Peyer's patch (tissue), 4 donors: ENCODE data around the gene SYCE1L. TPM values are rescaled to one million over a fixed set of nuclear protein-coding genes. Genes with fewer than 3 reads are reported as not detected.
A peak's percentile ranks its signal among the peaks of the same experiment; 100 is the strongest.
"Not testable (repeated sequence)": the region's sequence is repeated elsewhere in the genome, so short reads cannot be mapped to it uniquely, and the experiment has no call there.

Experiments used
- DNase-seq, 3 donors: peaks; one replicate each; pipeline ENCODE4 v3.0.0-alpha.2; 2017 to 2019
- H3K27ac ChIP-seq, 4 donors: fragments of 200-600 bp; sonication (generic); one replicate each; pipeline ENCODE4 v1.5.1; 2016 to 2019
- H3K27me3 ChIP-seq, 2 donors: fragments of 200-600 bp; sonication (generic); one replicate each; pipeline ENCODE4 v1.5.1; 2019
- H3K36me3 ChIP-seq, 3 donors: fragments of 200-600 bp; sonication (generic); one replicate each; pipeline ENCODE4 v1.5.1; 2016 to 2019
- H3K4me1 ChIP-seq, 4 donors: fragments of 200-600 bp; sonication (generic); one replicate each; pipeline ENCODE4 v1.5.1; 2016 to 2019
- H3K4me3 ChIP-seq, 4 donors: fragments of 200-600 bp; sonication (generic); 1 replicate in 3 of 4; 2 replicates in 1 of 4; pipeline ENCODE4 v1.5.1; 2016 to 2019; ENCODE audit warnings: mild to moderate bottlenecking in 1 of 4
- H3K9me3 ChIP-seq, 4 donors: fragments of 200-600 bp; sonication (generic); one replicate each; pipeline ENCODE4 v1.5.1; 2016 to 2019; ENCODE audit warnings: mild to moderate bottlenecking in 1 of 4
- POLR2A ChIP-seq, 2 donors: fragments of 450-650 bp; IDR thresholded peaks; one replicate each; pipeline ENCODE4 v1.5.1; 2017; ENCODE audit warnings: antibody characterized with exemption in 2 of 2, mild to moderate bottlenecking in 2 of 2, moderate library complexity in 2 of 2
- total RNA-seq, 4 donors: library from RNA; depleted of rRNA; stranded (reverse); fragments of >200 nt; gene quantifications; one replicate each; pipeline ENCODE4 v1.1.0, GENCODE V29; 2016
- TF ChIP-seq, protein P1 (sequence below), 6 experiments: fragments of 450-650 bp in 4 of 6; fragments of 200-600 bp in 2 of 6; sonication (generic) in 1 of 6; IDR thresholded peaks; one replicate each; pipeline ENCODE4 v1.5.1; 2017 to 2019; ENCODE audit warnings: antibody characterized with exemption in 6 of 6, mild to moderate bottlenecking in 3 of 6, moderate library complexity in 1 of 6

The SYCE1L gene
- total RNA-seq, 4 donors from 2014 or later: 1.9 TPM; not detected in 3

DNA sequence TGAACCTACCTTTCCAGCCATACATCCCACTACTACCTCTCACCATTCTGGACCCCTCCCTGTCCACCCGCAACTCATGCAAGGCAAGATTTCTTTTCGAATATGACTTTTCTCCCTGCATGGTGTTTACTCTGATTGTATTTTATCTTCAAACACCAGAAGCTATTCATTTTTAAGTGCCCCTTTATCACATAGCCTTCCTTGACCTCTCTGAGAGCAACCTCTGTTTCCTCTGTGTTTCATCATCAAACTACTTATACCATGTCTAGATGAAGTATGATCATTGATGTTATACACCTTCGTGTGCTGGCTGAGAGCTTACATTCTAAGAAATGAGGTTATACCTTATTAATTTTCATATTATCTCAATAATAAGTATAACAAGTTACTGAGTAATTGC is 31.8 kb downstream of the SYCE1L start:
- no peak for TF ChIP-seq POLR2A (IDR thresholded peaks at IDR 0.05)
- TF ChIP-seq, protein P1, sequence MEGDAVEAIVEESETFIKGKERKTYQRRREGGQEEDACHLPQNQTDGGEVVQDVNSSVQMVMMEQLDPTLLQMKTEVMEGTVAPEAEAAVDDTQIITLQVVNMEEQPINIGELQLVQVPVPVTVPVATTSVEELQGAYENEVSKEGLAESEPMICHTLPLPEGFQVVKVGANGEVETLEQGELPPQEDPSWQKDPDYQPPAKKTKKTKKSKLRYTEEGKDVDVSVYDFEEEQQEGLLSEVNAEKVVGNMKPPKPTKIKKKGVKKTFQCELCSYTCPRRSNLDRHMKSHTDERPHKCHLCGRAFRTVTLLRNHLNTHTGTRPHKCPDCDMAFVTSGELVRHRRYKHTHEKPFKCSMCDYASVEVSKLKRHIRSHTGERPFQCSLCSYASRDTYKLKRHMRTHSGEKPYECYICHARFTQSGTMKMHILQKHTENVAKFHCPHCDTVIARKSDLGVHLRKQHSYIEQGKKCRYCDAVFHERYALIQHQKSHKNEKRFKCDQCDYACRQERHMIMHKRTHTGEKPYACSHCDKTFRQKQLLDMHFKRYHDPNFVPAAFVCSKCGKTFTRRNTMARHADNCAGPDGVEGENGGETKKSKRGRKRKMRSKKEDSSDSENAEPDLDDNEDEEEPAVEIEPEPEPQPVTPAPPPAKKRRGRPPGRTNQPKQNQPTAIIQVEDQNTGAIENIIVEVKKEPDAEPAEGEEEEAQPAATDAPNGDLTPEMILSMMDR (IDR thresholded peaks at IDR 0.05): no peak
- Histone ChIP-seq H3K9me3 (no peaks in the 10 kb centered on the region), H3K4me1 (no peaks in the 10 kb centered on the region)

DNA sequence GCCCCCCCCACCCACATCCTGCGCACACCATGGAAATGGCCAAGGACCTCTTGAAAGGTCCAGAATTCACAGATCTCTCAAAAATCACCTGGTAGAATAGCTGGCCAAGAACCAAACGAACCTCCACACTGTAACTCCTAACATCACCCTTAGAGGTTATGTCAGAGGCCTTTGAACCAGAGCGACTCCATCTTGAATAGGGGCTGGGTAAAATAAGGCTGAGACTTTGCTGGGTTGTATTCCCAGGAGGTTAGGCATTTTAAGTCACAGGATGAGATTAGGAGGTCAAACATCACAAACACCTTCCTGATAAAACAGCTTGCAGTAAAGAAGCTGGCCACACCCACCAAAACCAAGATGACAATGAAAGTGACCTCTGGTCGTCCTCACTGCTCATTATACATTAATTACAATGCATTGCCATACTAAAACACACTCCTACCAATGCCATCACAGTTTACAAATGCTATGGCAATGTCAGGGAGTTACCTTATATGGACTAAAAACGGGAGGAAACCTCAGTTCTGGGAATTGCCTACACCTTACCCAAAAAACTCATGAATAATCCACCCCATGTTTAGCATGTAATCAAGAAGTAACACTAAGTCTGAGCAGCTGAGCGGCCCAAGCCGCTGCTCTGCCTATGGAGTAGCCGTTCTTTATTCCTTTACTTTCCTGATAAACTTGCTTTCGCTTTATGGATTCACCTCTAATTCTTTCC is 34.8 kb downstream of the SYCE1L start:
- H3K9me3 ChIP-seq: no peaks in the 10 kb centered on the region
- no peak for TF ChIP-seq POLR2A (IDR thresholded peaks at IDR 0.05)
- TF ChIP-seq, protein P1 (IDR thresholded peaks at IDR 0.05): no peak
- H3K4me1 ChIP-seq: no peaks in the 10 kb centered on the region
- no peaks in the 10 kb centered on the region for H3K27me3 ChIP-seq
- no peak overlapping the region for H3K4me3 ChIP-seq
- no peak for DNase-seq
- no peak overlapping the region for H3K27ac ChIP-seq
- H3K36me3 ChIP-seq: no peaks in the 10 kb centered on the region

More for the DNA sequence above, 31.8 kb downstream of the SYCE1L start:
- Histone ChIP-seq H3K27me3 (no peaks in the 10 kb centered on the region), H3K36me3 (no peaks in the 10 kb centered on the region), H3K27ac (no peak overlapping the region), H3K4me3 (no peak overlapping the region)
- DNase-seq: no peak

DNA sequence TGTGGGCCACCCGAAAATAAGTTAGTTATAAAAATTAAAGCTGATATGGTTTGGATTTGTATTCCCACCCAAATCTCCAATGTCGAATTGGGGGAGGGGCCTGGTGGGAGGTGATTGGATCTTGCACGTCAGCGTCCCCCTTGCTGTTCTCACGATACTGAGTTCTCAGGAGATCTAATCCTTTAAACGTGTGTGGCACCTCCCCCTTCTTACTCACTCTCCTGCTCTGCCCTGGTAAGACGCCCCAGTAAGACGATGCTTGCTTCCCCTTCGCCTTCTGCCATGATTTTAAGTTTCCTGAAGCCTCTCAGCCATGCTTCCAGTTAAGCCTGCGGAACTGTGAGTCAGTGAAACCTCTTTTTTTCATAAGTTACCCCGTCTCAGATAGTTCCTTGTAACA is 35.4 kb downstream of the SYCE1L start:
- no peaks in the 10 kb centered on the region for H3K36me3 ChIP-seq
- no peak overlapping the region for H3K27ac ChIP-seq
- DNase-seq: no peak
- no peak overlapping the region for H3K4me3 ChIP-seq
- no peaks in the 10 kb centered on the region for H3K27me3 ChIP-seq
- no peaks in the 10 kb centered on the region for H3K9me3 ChIP-seq
- no peaks in the 10 kb centered on the region for H3K4me1 ChIP-seq
- TF ChIP-seq, protein P1 (IDR thresholded peaks at IDR 0.05): no peak
- no peak for TF ChIP-seq POLR2A (IDR thresholded peaks at IDR 0.05)

DNA sequence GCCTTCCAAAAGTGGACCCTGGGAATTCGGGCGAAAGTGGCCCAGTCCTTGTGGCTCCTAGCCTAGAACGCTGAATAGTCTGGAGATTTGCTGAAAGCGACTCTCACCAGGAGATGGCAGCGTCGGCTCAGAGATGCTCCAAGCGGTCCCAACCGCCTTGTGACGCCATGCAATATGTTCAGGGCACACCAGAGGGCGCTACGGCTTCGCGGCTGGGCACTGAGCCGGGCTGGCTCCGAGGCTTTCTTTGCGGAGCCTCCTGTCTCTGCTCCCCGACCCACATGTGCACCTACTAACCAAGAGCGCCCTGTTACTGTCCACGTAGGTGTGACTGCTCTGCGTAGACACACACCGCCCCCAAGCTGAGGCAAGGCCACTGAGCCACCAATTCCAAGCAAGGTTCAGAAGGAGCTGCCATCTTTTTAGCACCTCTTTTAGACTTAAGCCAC is 36.9 kb downstream of the SYCE1L start:
- TF ChIP-seq POLR2A (IDR thresholded peaks at IDR 0.05): no peak
- TF ChIP-seq, protein P1 (IDR thresholded peaks at IDR 0.05): peak; percentile 78 to 99 (median 98)
- no peak overlapping the region for H3K4me3 ChIP-seq
- no peaks in the 10 kb centered on the region for H3K36me3 ChIP-seq
- DNase-seq: peak; percentile 69 to 93 (median 89)
- H3K9me3 ChIP-seq: no peaks in the 10 kb centered on the region
- no peaks in the 10 kb centered on the region for H3K27me3 ChIP-seq
- H3K27ac ChIP-seq: no peak overlapping the region
- H3K4me1 ChIP-seq: no peaks in the 10 kb centered on the region

DNA sequence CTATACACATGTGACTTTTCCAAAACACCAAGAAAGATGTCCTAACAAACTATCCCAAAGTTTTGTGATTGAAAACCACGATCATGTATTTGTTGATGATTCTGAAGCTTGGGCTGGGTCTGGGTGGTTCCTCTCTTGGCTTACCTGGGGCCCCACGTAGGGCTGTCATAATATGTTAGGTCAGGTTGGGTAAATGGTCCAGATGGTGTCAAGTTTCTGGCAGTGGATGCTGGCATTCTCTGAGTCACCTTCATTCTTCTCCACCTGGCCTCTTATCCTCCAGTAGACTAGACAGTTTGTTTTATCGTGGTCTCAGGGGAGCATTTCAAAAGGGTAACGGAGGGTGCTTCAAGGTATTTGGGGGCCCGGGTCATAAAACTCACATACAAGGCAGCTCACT is 39.4 kb downstream of the SYCE1L start:
- Histone ChIP-seq H3K4me1 (no peaks in the 10 kb centered on the region), H3K27me3 (no peaks in the 10 kb centered on the region), H3K4me3 (no peak overlapping the region), H3K9me3 (no peaks in the 10 kb centered on the region), H3K36me3 (no peaks in the 10 kb centered on the region), H3K27ac (no peak overlapping the region)
- TF ChIP-seq, protein P1 (IDR thresholded peaks at IDR 0.05): no peak
- TF ChIP-seq POLR2A (IDR thresholded peaks at IDR 0.05): no peak
- DNase-seq: no peak

DNA sequence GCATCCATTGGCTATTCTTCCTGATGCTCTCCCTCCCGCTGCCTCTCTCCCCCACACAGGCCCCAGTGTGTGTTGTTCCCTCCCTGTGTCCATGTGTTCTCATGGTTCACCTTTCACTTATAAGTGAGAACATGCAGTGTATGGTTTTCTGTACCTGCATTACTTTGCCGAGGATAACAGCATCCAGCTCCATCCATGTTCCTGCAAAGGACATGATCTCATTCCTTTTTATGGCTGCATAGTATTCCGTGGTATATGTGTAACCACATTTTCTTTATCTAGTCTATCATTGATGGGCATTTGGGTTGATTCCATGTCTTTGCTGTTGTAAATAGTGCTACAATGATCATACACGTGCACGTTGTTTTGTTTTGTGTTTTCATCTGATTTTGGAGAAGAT is 43.3 kb downstream of the SYCE1L start:
- not testable (repeated sequence) for DNase-seq, H3K4me1 ChIP-seq, H3K36me3 ChIP-seq, H3K9me3 ChIP-seq, H3K4me3 ChIP-seq, H3K27ac ChIP-seq, H3K27me3 ChIP-seq
